Mesenchymal stem cell (in vitro differentiated cells and primary cell): ENCODE results near the gene ITGA4.

Experiments used
- DNase-seq: peaks from one replicate; pipeline ENCODE4 v3.0.0-alpha.2; 2013
- H2AFZ ChIP-seq: one replicate; pipeline ENCODE4 v1.6.1; 2013; ENCODE audit warnings: low read depth, mild to moderate bottlenecking, control low read depth, inconsistent platforms, low read length, moderate library complexity
- H2AK5ac ChIP-seq: 2 replicates; pipeline ENCODE4 v1.6.1; 2013; ENCODE audit warnings: low read length, moderate library complexity, mild to moderate bottlenecking, inconsistent platforms; ENCODE audit not compliant: severe bottlenecking
- H2BK120ac ChIP-seq: one replicate; pipeline ENCODE4 v1.6.1; 2013; ENCODE audit warnings: low read depth, mild to moderate bottlenecking, inconsistent platforms, low read length, moderate library complexity
- H2BK12ac ChIP-seq, 2 experiments: one replicate each; pipeline ENCODE4 v1.6.1; 2013; ENCODE audit warnings: inconsistent platforms in 2 of 2, low read length in 2 of 2, mild to moderate bottlenecking in 2 of 2, moderate library complexity in 2 of 2, control low read depth in 1 of 2
- H2BK15ac ChIP-seq: one replicate; pipeline ENCODE4 v1.6.1; 2013; ENCODE audit warnings: mild to moderate bottlenecking, low read depth, inconsistent platforms; ENCODE audit not compliant: poor library complexity, severe bottlenecking
- H2BK5ac ChIP-seq: 2 replicates; pipeline ENCODE4 v1.6.1; 2013; ENCODE audit warnings: low read depth, mild to moderate bottlenecking, low read length, control low read depth, inconsistent platforms; ENCODE audit not compliant: poor library complexity, severe bottlenecking
- H3K14ac ChIP-seq, 2 experiments: one replicate each; pipeline ENCODE4 v1.6.1; 2013; ENCODE audit warnings: inconsistent platforms in 2 of 2, low read length in 2 of 2, control low read depth in 1 of 2, mild to moderate bottlenecking in 1 of 2, moderate library complexity in 1 of 2
- H3K18ac ChIP-seq, 2 experiments: one replicate each; pipeline ENCODE4 v1.6.1; 2013; ENCODE audit warnings: inconsistent platforms in 2 of 2, low read length in 2 of 2, control low read depth in 1 of 2, low read depth in 1 of 2, mild to moderate bottlenecking in 1 of 2
- H3K23ac ChIP-seq, 2 experiments: one replicate each; pipeline ENCODE4 v1.6.1; 2013; ENCODE audit warnings: inconsistent platforms in 2 of 2, low read length in 2 of 2, mild to moderate bottlenecking in 2 of 2, moderate library complexity in 2 of 2, control low read depth in 1 of 2
- H3K27ac ChIP-seq: 2 replicates; pipeline ENCODE4 v1.5.1; 2013; ENCODE audit warnings: mild to moderate bottlenecking, moderate library complexity, low read length, control low read depth, inconsistent platforms; ENCODE audit not compliant: poor library complexity, severe bottlenecking
- H3K27me3 ChIP-seq, 2 experiments: 2 replicates each; pipeline versions ENCODE4 v1.6.1 to v1.7.0; 2013; ENCODE audit warnings: low read length in 2 of 2, mild to moderate bottlenecking in 2 of 2, moderate library complexity in 2 of 2, control low read depth in 1 of 2, inconsistent platforms in 1 of 2; ENCODE audit not compliant: control insufficient read depth in 1 of 2, insufficient read depth in 1 of 2
- H3K36me3 ChIP-seq, 2 experiments: 2 replicates each; pipeline versions ENCODE4 v1.6.1 to v1.7.0; 2013; ENCODE audit warnings: low read length in 2 of 2, control low read depth in 1 of 2, inconsistent platforms in 1 of 2, low read depth in 1 of 2, mild to moderate bottlenecking in 1 of 2; ENCODE audit not compliant: insufficient read depth in 2 of 2, control insufficient read depth in 1 of 2
- H3K4ac ChIP-seq, 2 experiments: one replicate each; pipeline ENCODE4 v1.6.1; 2013; ENCODE audit warnings: inconsistent platforms in 2 of 2, low read length in 2 of 2, mild to moderate bottlenecking in 2 of 2, moderate library complexity in 2 of 2, control low read depth in 1 of 2, low read depth in 1 of 2
- H3K4me1 ChIP-seq: 2 replicates; pipeline ENCODE4 v1.6.1; 2013; ENCODE audit warnings: low read depth, low read length, control low read depth; ENCODE audit not compliant: control insufficient read depth, insufficient read depth
- H3K4me2 ChIP-seq: 2 replicates; pipeline ENCODE4 v1.6.1; 2013; ENCODE audit warnings: low read length, mild to moderate bottlenecking, inconsistent platforms; ENCODE audit not compliant: poor library complexity, severe bottlenecking
- H3K4me3 ChIP-seq, 2 experiments: 2 replicates each; pipeline versions ENCODE4 v1.5.1 to v1.7.0; 2013; ENCODE audit warnings: low read length in 2 of 2, mild to moderate bottlenecking in 2 of 2, control low read depth in 1 of 2, low read depth in 1 of 2; ENCODE audit not compliant: insufficient read depth in 1 of 2
- H3K79me1 ChIP-seq: replicated peaks from 2 replicates; pipeline ENCODE4 v1.6.1; 2013; ENCODE audit warnings: mild to moderate bottlenecking, control low read depth, low read length, inconsistent platforms; ENCODE audit not compliant: poor library complexity, severe bottlenecking
- H3K9ac ChIP-seq: 2 replicates; pipeline ENCODE4 v1.7.0; 2013; ENCODE audit warnings: mild to moderate bottlenecking, low read length, moderate library complexity
- H3K9me3 ChIP-seq: 2 replicates; pipeline ENCODE4 v1.7.0; 2013; ENCODE audit warnings: mild to moderate bottlenecking, low read length; ENCODE audit not compliant: control insufficient read depth
- H4K8ac ChIP-seq: one replicate; pipeline ENCODE4 v1.6.1; 2013; ENCODE audit warnings: inconsistent platforms, mild to moderate bottlenecking, low read length, moderate library complexity
- H4K91ac ChIP-seq: one replicate; pipeline ENCODE4 v1.6.1; 2013; ENCODE audit warnings: mild to moderate bottlenecking, low read length, inconsistent platforms
- WGBS: methylation state at CpG from one replicate; pipeline ENCODE4 v1.1.7; 2013; ENCODE audit warnings: mixed read lengths; 5-methylcytosine and 5-hydroxymethylcytosine counted together

ITGA4 gene

GRCh38 chr2:181523756-181524155 is 66.6 kb downstream of the ITGA4 start:
- DNase-seq = no peak
- no peak overlapping the region for H3K18ac ChIP-seq
- 100% methylated on average over 4 of the region's 5 CpGs for WGBS

DNA sequence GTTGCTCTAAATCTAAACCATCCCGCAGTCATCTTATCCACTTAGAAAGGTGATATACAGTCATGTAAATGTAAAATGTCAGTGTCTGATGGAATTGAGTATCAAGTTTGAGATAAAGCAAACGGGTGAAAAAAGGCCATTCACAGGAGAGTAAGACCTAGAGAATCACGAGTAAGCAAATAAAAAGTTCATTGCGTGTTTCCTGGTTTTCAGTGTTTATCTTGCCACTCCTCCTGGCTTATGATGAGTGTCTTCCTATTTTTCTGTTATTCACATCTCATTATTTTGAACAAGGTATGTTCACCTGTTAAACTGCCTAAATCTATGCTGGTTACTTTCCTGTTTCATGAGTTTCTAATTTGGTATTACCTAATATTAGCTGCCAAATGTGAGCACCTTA is 68.8 kb downstream of the ITGA4 start:
- DNase-seq = no peak
- Histone ChIP-seq H3K9ac (no peak overlapping the region), H2BK5ac (no peak overlapping the region), H3K4me3 (no peak overlapping the region), H3K27me3 (no peaks in the 10 kb centered on the region), H4K91ac (no peak overlapping the region), H2BK15ac (no peak overlapping the region), H3K9me3 (no peaks in the 10 kb centered on the region), H2BK12ac (no peak overlapping the region), H3K23ac (no peak overlapping the region), H3K14ac (no peak overlapping the region), H2BK120ac (no peak overlapping the region), H3K4me2 (no peak overlapping the region), H3K18ac (no peak overlapping the region), H2AFZ (no peak overlapping the region), H2AK5ac (no peak overlapping the region), H3K4me1 (no peaks in the 10 kb centered on the region), H3K4ac (no peak overlapping the region), H4K8ac (no peak overlapping the region), H3K27ac (no peak overlapping the region), H3K36me3 (peaks cover 0 to 30% of the 10 kb centered on the region in 2 experiments), H3K79me1 (no peaks in the 10 kb centered on the region)
- 96% methylated on average over 3 of the region's 4 CpGs for WGBS

More at GRCh38 chr2:181523756-181524155, 66.6 kb downstream of the ITGA4 start:
- Histone ChIP-seq H2AK5ac (no peak overlapping the region), H3K4ac (no peak overlapping the region), H3K14ac (no peak overlapping the region), H2AFZ (no peak overlapping the region), H2BK120ac (no peak overlapping the region), H2BK15ac (no peak overlapping the region), H3K79me1 (no peaks in the 10 kb centered on the region), H3K36me3 (peaks cover 0 to 21% of the 10 kb centered on the region in 2 experiments), H4K8ac (no peak overlapping the region), H2BK12ac (no peak overlapping the region), H3K27me3 (no peaks in the 10 kb centered on the region), H3K23ac (no peak overlapping the region), H3K27ac (no peak overlapping the region), H3K4me1 (no peaks in the 10 kb centered on the region), H2BK5ac (no peak overlapping the region), H4K91ac (no peak overlapping the region), H3K9me3 (no peaks in the 10 kb centered on the region), H3K4me3 (no peak overlapping the region), H3K9ac (no peak overlapping the region), H3K4me2 (no peak overlapping the region)

DNA sequence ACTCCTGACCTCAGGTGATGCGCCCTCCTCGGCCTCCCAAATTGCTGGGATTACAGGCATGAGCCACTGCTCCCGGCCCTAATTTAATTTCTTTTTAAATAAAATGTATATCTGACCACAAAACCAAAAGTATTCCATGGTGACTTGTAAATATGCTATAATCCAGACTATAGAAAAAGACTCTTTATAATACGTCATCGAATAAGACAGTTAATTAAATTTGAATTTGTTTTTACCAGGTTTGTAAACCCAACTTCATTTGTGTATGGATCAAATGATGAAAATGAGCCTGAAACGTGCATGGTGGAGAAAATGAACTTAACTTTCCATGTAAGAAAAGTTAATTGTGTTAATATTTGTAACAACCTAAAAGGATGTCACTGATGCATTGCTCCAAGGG is 69.9 kb downstream of the ITGA4 start:
- H3K18ac ChIP-seq = no peak overlapping the region
- H2AK5ac ChIP-seq = no peak overlapping the region
- no peaks in the 10 kb centered on the region for H3K79me1 ChIP-seq
- no peak overlapping the region for H3K4me2 ChIP-seq
- H4K91ac ChIP-seq = no peak overlapping the region
- no peaks in the 10 kb centered on the region for H3K27me3 ChIP-seq
- peaks cover 0 to 38% of the 10 kb centered on the region in 2 experiments for H3K36me3 ChIP-seq
- H3K27ac ChIP-seq = no peak overlapping the region
- H3K9ac ChIP-seq = no peak overlapping the region
- H3K4me3 ChIP-seq = no peak overlapping the region
- H2BK15ac ChIP-seq = no peak overlapping the region
- no peak overlapping the region for H2BK12ac ChIP-seq
- no peak for DNase-seq
- H2AFZ ChIP-seq = no peak overlapping the region
- no peak overlapping the region for H3K23ac ChIP-seq
- H2BK120ac ChIP-seq = no peak overlapping the region
- no peak overlapping the region for H4K8ac ChIP-seq
- no peak overlapping the region for H3K4ac ChIP-seq
- no peaks in the 10 kb centered on the region for H3K9me3 ChIP-seq
- H3K4me1 ChIP-seq = no peaks in the 10 kb centered on the region
- WGBS = 81% methylated on average over 3 of the region's 6 CpGs
- no peak overlapping the region for H3K14ac ChIP-seq
- H2BK5ac ChIP-seq = no peak overlapping the region

DNA sequence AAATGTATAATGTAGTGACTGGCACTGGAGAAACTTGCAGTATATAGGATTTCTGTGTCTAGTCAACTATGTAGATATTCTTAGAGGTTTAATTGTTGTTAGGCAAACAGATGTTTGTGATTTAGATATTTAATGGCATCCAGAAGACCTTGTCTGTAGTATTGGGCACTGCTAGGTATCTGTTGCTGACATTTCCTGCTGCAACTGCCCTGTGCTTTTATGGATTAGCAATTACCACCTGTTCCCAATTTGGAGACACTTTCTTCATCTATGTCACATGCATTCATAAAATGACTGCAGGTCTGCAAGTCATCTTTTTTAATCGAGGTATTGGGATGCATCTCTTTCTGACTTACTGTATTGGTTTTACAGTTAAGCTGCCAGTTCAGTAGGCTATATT is 71.3 kb downstream of the ITGA4 start:
- Histone ChIP-seq H3K9ac (no peak overlapping the region), H3K23ac (no peak overlapping the region), H3K4me3 (no peak overlapping the region), H2AFZ (no peak overlapping the region), H3K4me2 (no peak overlapping the region), H3K18ac (no peak overlapping the region), H3K4me1 (no peaks in the 10 kb centered on the region), H3K4ac (no peak overlapping the region), H3K14ac (no peak overlapping the region), H2BK120ac (no peak overlapping the region), H3K79me1 (no peaks in the 10 kb centered on the region), H4K91ac (no peak overlapping the region), H3K27me3 (no peaks in the 10 kb centered on the region), H2AK5ac (no peak overlapping the region), H3K36me3 (peaks cover 0 to 30% of the 10 kb centered on the region in 2 experiments), H3K27ac (no peak overlapping the region), H2BK15ac (no peak overlapping the region), H3K9me3 (no peaks in the 10 kb centered on the region), H2BK5ac (no peak overlapping the region), H2BK12ac (no peak overlapping the region), H4K8ac (no peak overlapping the region)
- 100% methylated on average over 1 of the region's 1 CpG for WGBS
- DNase-seq = no peak
